Measurements from ENCODE around the gene TEDDM1.

TEDDM1 gene

DNA sequence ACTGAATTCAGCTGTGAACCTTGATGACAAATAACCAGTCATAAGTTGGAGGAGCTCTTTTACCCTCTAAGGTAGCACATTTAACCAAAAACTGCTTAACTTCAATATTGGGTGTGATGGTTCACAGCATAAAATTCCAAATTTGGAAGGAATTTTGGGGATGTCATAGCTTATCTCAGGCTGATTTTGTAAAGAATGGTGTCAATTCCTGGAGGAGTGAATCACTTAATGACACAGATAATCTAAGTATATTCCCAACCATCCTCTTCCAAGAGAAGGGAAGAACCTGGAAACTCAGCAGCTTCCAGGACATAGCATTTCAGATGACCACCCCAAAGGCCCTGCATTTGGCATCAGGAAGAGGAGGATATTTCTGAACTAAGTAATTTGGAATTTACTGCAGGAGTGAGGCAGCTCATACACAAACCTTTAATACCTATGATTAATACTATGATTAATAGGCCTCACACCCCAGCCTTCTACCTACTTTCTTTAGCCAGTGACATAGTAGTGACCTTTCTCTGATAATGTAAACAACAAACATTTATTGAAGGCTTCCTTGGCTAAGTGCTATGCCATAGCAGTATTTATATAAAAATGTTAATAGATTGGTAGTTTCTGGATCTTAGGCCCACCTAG lies 23.4 kb downstream of the TEDDM1 start:
- DNase-seq: no peak

DNA sequence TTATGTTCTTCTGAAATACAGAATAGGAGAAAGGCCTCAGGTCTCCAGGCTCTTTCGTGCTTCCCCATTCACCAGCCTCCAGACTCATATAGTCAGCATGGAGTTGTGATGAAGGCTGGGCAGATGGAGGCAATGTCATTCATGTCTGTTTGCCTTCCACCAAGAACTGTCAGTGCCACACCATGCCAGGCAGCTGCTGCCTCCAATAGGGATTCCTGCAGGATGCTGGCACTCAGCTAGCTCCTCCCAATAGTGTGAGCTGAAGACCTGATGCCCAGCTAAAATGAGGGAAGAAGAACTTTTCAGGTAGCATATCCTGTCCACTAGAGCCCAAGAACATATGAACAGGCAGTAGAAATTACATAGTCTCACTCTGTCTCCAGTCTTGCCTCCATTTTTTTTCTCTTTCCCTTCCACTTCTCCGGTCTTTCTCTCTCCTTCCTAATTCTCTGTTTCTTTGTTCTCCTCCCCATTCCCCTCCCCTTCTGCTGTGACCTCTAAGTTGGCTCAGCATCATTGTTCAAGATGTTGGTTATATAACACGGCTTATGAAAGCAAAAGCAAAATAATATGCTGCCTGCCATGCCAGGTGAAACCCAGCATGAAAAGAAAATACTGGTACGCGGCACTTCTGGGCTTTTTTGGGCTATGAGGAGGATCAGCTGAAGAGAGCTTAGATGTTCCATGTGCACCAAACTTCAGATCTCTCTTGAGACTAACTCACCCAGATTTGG lies 26.2 kb downstream of the TEDDM1 start:
- DNase-seq: no peak

DNA sequence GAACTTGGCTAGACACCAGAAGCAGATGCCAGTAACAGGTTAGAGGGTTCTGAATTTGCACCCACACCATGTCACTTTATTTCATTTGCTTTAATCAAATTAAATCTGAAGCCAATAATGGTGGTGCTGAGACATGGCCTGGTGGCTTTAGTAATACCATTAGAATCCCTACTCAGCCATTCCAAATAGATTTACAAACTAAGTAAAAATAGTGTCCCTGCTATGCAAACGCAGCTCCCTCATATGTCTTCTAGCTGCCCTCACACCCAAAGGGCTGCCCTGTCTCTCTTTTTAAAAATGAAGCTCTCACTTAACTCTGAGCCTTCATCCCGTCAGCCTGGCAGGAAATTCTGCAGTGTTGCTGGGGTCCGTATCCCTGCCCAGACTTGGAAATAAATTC lies 29.9 kb downstream of the TEDDM1 start:
- no peak for DNase-seq

DNA sequence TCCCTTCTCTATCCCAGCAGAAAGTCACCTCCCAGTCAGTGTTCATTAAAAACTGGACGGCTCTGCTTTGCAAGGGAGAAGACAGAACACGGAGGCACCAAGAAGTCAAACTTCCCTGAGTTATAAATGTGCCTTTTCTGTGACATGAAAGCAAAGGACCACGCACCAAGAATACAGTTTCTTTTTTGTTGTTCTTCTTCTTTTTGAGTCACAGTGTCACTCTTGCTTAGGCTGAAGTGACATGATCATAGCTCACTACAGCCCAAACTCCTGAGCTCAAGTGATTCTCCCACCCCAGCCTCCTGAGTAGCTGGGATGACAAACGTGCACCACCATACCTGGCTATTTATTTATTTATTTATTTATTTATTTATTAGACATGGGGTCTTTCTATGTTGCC lies 31.6 kb downstream of the TEDDM1 start:
- DNase-seq: no peak

- no peak for DNase-seq
Measured at GRCh38 chr1:182368358-182368757, 32.1 kb downstream of the TEDDM1 start.

GRCh38 chr1:182367926-182368325 lies 32.5 kb downstream of the TEDDM1 start:
- DNase-seq: no peak

- DNase-seq: no peak
Measured at GRCh38 chr1:182366596-182366995, 33.9 kb downstream of the TEDDM1 start.

- no peak for DNase-seq
Measured at GRCh38 chr1:182359645-182360044, 40.8 kb downstream of the TEDDM1 start.

DNA sequence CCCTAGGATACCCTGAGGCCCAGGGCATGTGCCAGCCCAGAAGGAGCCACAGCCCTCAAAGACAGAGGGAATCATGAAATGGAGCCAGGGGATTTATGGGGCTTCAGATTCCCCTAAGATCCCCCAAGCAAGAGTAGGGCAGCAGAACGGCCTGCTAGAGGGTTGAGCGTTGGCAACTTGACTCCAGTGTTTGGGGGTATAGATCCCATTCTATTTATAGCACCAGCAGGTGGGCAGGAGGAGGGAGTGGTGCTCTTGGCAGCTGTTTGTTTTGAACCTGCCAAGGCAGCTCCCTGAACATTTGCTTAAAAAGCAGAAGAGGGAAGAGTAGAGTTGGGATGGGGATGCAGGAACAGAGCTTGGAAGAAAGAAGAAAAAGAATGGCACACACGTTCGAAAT lies 42.6 kb downstream of the TEDDM1 start:
- DNase-seq: no peak

GRCh38 chr1:182357171-182357570 lies 43.3 kb downstream of the TEDDM1 start:
- no peak for DNase-seq

DNA sequence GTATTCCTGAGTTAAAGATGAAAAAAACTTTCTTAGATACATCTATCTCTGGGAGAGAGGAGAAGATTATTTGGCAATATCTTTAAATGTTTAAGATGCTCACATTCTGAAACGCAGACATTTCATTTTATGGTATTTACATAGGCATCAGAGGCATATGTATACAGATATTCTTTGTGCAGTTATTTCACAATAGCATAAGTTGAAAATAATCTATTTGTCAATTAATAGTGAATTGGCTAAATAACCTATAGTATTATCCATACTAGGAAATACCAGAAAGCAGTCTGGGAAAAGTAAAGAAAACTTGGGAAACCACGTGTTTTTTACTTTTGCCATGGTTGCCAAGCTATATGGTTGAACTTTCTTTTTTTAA lies 44.8 kb downstream of the TEDDM1 start:
- no peak for DNase-seq

GRCh38 chr1:182351790-182352364 lies 48.6 kb downstream of the TEDDM1 start:
- no peak for DNase-seq

DNA sequence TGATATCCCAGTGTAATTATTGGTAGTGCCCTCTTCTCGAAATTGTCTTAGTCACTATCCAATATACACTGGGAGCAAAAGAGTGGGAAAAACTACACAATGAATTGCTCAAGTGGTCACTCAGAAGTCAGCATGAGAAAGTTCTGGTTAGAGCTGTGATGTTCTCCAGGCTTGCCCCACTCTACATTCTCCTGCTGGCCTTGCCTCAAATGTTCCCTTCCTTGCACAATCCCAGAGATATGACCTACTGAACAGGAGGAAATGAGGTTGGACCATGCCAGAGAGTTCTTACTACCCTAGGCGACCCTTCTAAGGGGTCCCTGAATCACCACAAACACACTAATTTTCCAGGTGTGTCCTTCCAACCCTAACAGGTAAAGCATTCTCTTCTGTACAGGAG lies 49.6 kb downstream of the TEDDM1 start:
- DNase-seq: no peak

- no peak for DNase-seq
Measured at GRCh38 chr1:182348961-182349747, 51.3 kb downstream of the TEDDM1 start.
